H9 (cell line): ENCODE results near the gene FOSL2. TPM values are rescaled to one million over a fixed set of nuclear protein-coding genes. Genes with fewer than 3 reads are reported as not detected.

Experiments
- DNase-seq: peaks from one replicate; pipeline ENCODE4 v3.0.0-alpha.2; 2017
- H2AFZ ChIP-seq: one replicate; pipeline ENCODE4 v1.6.1; 2013; ENCODE audit warnings: mild to moderate bottlenecking, low read length, control low read depth, moderate library complexity
- H2AK5ac ChIP-seq: 2 replicates; pipeline ENCODE4 v1.6.1; 2013; ENCODE audit warnings: low read length, control low read depth, mixed read lengths; ENCODE audit not compliant: insufficient read length
- H2BK120ac ChIP-seq: one replicate; pipeline ENCODE4 v1.6.1; 2013; ENCODE audit warnings: low read depth, mild to moderate bottlenecking, low read length, control low read depth, inconsistent platforms; ENCODE audit not compliant: poor library complexity, severe bottlenecking
- H2BK12ac ChIP-seq: 2 replicates; pipeline ENCODE4 v1.6.1; 2013; ENCODE audit warnings: low read length, control low read depth, mixed read lengths, low read depth; ENCODE audit not compliant: insufficient read length
- H2BK15ac ChIP-seq: 2 replicates; pipeline ENCODE4 v1.6.1; 2013; ENCODE audit warnings: low read depth, low read length, control low read depth
- H2BK20ac ChIP-seq: one replicate; pipeline ENCODE4 v1.6.1; 2013; ENCODE audit warnings: low read depth, mild to moderate bottlenecking, low read length, control low read depth, inconsistent platforms; ENCODE audit not compliant: poor library complexity, severe bottlenecking
- H2BK5ac ChIP-seq: 2 replicates; pipeline ENCODE4 v1.6.1; 2013; ENCODE audit warnings: low read length, control low read depth, mixed read lengths; ENCODE audit not compliant: insufficient read length
- H3K14ac ChIP-seq: 2 replicates; pipeline ENCODE4 v1.6.1; 2013; ENCODE audit warnings: low read length, control low read depth; ENCODE audit not compliant: insufficient read depth
- H3K18ac ChIP-seq: 2 replicates; pipeline ENCODE4 v1.6.1; 2013; ENCODE audit warnings: low read depth, mild to moderate bottlenecking, mixed read lengths, low read length, control low read depth; ENCODE audit not compliant: insufficient read length
- H3K23ac ChIP-seq: 2 replicates; pipeline ENCODE4 v1.6.1; 2013; ENCODE audit warnings: low read length, control low read depth, mixed read lengths, low read depth; ENCODE audit not compliant: insufficient read length
- H3K23me2 ChIP-seq: 2 replicates; pipeline ENCODE4 v1.6.1; 2013; ENCODE audit warnings: low read depth, mild to moderate bottlenecking, mixed read lengths, low read length, control low read depth; ENCODE audit not compliant: insufficient read length, poor library complexity, severe bottlenecking
- H3K27ac ChIP-seq: 2 replicates; pipeline ENCODE4 v1.5.1; 2013; ENCODE audit warnings: low read length, control low read depth, mixed read lengths, low read depth; ENCODE audit not compliant: insufficient read length
- H3K27me3 ChIP-seq: 2 replicates; pipeline ENCODE4 v1.6.1; 2013; ENCODE audit warnings: low read length, control low read depth, inconsistent platforms; ENCODE audit not compliant: insufficient read depth
- H3K4ac ChIP-seq: 2 replicates; pipeline ENCODE4 v1.6.1; 2013; ENCODE audit warnings: low read depth, mild to moderate bottlenecking, control low read depth, inconsistent platforms, low read length, moderate library complexity
- H3K4me1 ChIP-seq: 2 replicates; pipeline ENCODE4 v1.6.1; 2013; ENCODE audit warnings: low read length, control low read depth, inconsistent platforms; ENCODE audit not compliant: insufficient read depth
- H3K4me2 ChIP-seq: 2 replicates; pipeline ENCODE4 v1.6.1; 2013; ENCODE audit warnings: low read length, control low read depth, mixed read lengths; ENCODE audit not compliant: insufficient read length, insufficient read depth
- H3K56ac ChIP-seq: 2 replicates; pipeline ENCODE4 v1.6.1; 2013; ENCODE audit warnings: low read depth, mild to moderate bottlenecking, mixed read lengths, low read length, control low read depth; ENCODE audit not compliant: insufficient read length
- H3K79me1 ChIP-seq: 2 replicates; pipeline ENCODE4 v1.6.1; 2013; ENCODE audit warnings: low read depth, mild to moderate bottlenecking, moderate library complexity, low read length, control low read depth, inconsistent platforms; ENCODE audit not compliant: insufficient read depth, poor library complexity, severe bottlenecking
- H3K79me2 ChIP-seq: 2 replicates; pipeline ENCODE4 v1.6.1; 2013; ENCODE audit warnings: low read length, control low read depth, inconsistent platforms; ENCODE audit not compliant: insufficient read depth
- H3K9ac ChIP-seq: 2 replicates; pipeline ENCODE4 v1.6.1; 2013; ENCODE audit warnings: low read length, control low read depth, mixed read lengths; ENCODE audit not compliant: insufficient read length; ENCODE audit errors: extremely low read depth
- H3K9me3 ChIP-seq: one replicate; pipeline ENCODE4 v1.6.1; 2013; ENCODE audit warnings: low read depth, low read length, inconsistent platforms; ENCODE audit not compliant: control insufficient read depth
- H3T11ph ChIP-seq: one replicate; pipeline ENCODE4 v1.6.1; 2013; ENCODE audit warnings: mild to moderate bottlenecking, low read length, control low read depth, inconsistent platforms
- H4K20me1 ChIP-seq: one replicate; pipeline ENCODE4 v1.6.1; 2013; ENCODE audit not compliant: control insufficient read depth, insufficient read length, insufficient read depth
- H4K5ac ChIP-seq: 2 replicates; pipeline ENCODE4 v1.6.1; 2013; ENCODE audit warnings: low read depth, mild to moderate bottlenecking, mixed read lengths, low read length, control low read depth; ENCODE audit not compliant: insufficient read length
- H4K8ac ChIP-seq: replicated peaks from 2 replicates; pipeline ENCODE4 v1.6.1; 2013; ENCODE audit warnings: low read length, control low read depth, mixed read lengths, low read depth; ENCODE audit not compliant: insufficient read length
- H4K91ac ChIP-seq: 2 replicates; pipeline ENCODE4 v1.6.1; 2013; ENCODE audit warnings: low read depth, mild to moderate bottlenecking, moderate library complexity, mixed read lengths, low read length, control low read depth; ENCODE audit not compliant: insufficient read length
- H3K27ac Mint-ChIP-seq, 3 experiments: 2 replicates in 2 of 3; 3 replicates in 1 of 3; pipeline ENCODE4 v1.8.0; 2020 to 2021; ENCODE audit warnings: mixed read lengths in 3 of 3, mild to moderate bottlenecking in 1 of 3, moderate library complexity in 1 of 3
- H3K27me3 Mint-ChIP-seq: 2 replicates; pipeline ENCODE4 v1.8.0; 2021; ENCODE audit warnings: low read depth, mild to moderate bottlenecking, moderate library complexity, mixed read lengths
- H3K36me3 Mint-ChIP-seq, 3 experiments: 2 replicates in 2 of 3; 3 replicates in 1 of 3; pipeline ENCODE4 v1.8.0; 2020 to 2021; ENCODE audit warnings: low read depth in 3 of 3, mixed read lengths in 3 of 3; ENCODE audit not compliant: insufficient read depth in 1 of 3
- H3K4me1 Mint-ChIP-seq, 2 experiments: 2 replicates each; pipeline ENCODE4 v1.8.0; 2020; ENCODE audit warnings: mixed read lengths in 2 of 2
- H3K4me3 Mint-ChIP-seq, 2 experiments: 2 replicates in 1 of 2; 3 replicates in 1 of 2; pipeline ENCODE4 v1.8.0; 2020 to 2021; ENCODE audit warnings: mild to moderate bottlenecking in 2 of 2, mixed read lengths in 2 of 2, moderate library complexity in 1 of 2
- H3K9me3 Mint-ChIP-seq, 2 experiments: 2 replicates in 1 of 2; 3 replicates in 1 of 2; pipeline ENCODE4 v1.8.0; 2020; ENCODE audit warnings: mild to moderate bottlenecking in 2 of 2, mixed read lengths in 2 of 2, moderate library complexity in 1 of 2
- WGBS: extraction: QIAGEN DNeasy Blood & Tissue Kit; methylation state at CpG from one replicate; pipeline ENCODE4 v1.1.7; 2013; ENCODE audit warnings: missing lambda C conversion rate, low lambda C conversion rate, mixed read lengths; ENCODE audit not compliant: insufficient read length; ENCODE audit errors: extremely low coverage; 5-methylcytosine and 5-hydroxymethylcytosine counted together
- total RNA-seq: library from RNA; stranded (reverse); gene quantifications from 2 replicates; pipeline ENCODE4 v1.2.1, GENCODE V29; 2021
- TF ChIP-seq, protein P1 (sequence below): fragments of 200-600 bp; sonication (generic); conservative IDR thresholded peaks from 3 replicates; pipeline ENCODE4 v1.8.0; 2021; ENCODE audit warnings: antibody characterized with exemption, mild to moderate bottlenecking

Gene FOSL2
- total RNA-seq, 1 experiment from 2014 or later: 7.4 TPM

- Histone ChIP-seq H3T11ph (no peak overlapping the region), H4K91ac (no peak overlapping the region), H4K20me1 (no peaks in the 10 kb centered on the region), H3K56ac (no peak overlapping the region), H2AFZ (no peak overlapping the region), H3K23me2 (no peaks in the 10 kb centered on the region), H4K8ac (no peak overlapping the region), H2BK15ac (no peak overlapping the region), H3K9me3 (no peaks in the 10 kb centered on the region), H3K27me3 (no peaks in the 10 kb centered on the region), H2BK120ac (no peak overlapping the region), H3K4ac (no peak overlapping the region), H2BK5ac (no peak overlapping the region), H3K9ac (no peak overlapping the region), H3K27ac (no peak overlapping the region), H3K4me1 (peaks cover 2% of the 10 kb centered on the region; the same call in 1 of the 2 replicates), H4K5ac (no peak overlapping the region), H3K4me2 (no peak overlapping the region), H3K79me2 (no peaks in the 10 kb centered on the region), H3K79me1 (no peaks in the 10 kb centered on the region), H3K23ac (no peak overlapping the region), H3K18ac (no peak overlapping the region), H3K14ac (no peak overlapping the region), H2AK5ac (no peak overlapping the region), H2BK20ac (no peak overlapping the region), H2BK12ac (no peak overlapping the region)
- DNase-seq: no peak
- no peaks in the 10 kb centered on the region for H3K27me3 Mint-ChIP-seq
- WGBS: no CpG with 5 or more reads among the region's 6 CpGs
- no peak overlapping the region for H3K27ac Mint-ChIP-seq
- H3K9me3 Mint-ChIP-seq: no peaks in the 10 kb centered on the region
- TF ChIP-seq, protein P1, sequence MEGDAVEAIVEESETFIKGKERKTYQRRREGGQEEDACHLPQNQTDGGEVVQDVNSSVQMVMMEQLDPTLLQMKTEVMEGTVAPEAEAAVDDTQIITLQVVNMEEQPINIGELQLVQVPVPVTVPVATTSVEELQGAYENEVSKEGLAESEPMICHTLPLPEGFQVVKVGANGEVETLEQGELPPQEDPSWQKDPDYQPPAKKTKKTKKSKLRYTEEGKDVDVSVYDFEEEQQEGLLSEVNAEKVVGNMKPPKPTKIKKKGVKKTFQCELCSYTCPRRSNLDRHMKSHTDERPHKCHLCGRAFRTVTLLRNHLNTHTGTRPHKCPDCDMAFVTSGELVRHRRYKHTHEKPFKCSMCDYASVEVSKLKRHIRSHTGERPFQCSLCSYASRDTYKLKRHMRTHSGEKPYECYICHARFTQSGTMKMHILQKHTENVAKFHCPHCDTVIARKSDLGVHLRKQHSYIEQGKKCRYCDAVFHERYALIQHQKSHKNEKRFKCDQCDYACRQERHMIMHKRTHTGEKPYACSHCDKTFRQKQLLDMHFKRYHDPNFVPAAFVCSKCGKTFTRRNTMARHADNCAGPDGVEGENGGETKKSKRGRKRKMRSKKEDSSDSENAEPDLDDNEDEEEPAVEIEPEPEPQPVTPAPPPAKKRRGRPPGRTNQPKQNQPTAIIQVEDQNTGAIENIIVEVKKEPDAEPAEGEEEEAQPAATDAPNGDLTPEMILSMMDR: no peak
- H3K4me3 Mint-ChIP-seq: no peak overlapping the region
- H3K36me3 Mint-ChIP-seq: peaks cover 4 to 22% (median 12%) of the 10 kb centered on the region in 3 experiments; a peak in 5 of 7 replicates
- H3K4me1 Mint-ChIP-seq: peaks cover 12 to 28% of the 10 kb centered on the region in 2 experiments
These were observed 20.0 kb downstream of the FOSL2 start for GRCh38 chr2:28412625-28413151.
